Endothelial cell of umbilical vein (primary cell): Measurements from ENCODE around the gene F8. TPM values are rescaled to one million over a fixed set of nuclear protein-coding genes. Genes with fewer than 3 reads are reported as not detected.

Source experiments
- BruUV-seq: library from RNA; stranded (reverse); fragments of 400-500 nt; replicated peaks from 2 replicates; lab custom pipeline; 2021; lab: Mats Ljungman, UMichigan
- CTCF ChIA-PET: fragments of 300-600, 350-600 bp; sonication (Branson Sonifier 250); formaldehyde crosslinking; loops from one replicate; lab custom pipeline; 2021; ENCODE audit warnings: antibody characterized with exemption, inconsistent platforms; lab: Charles Lee
- POLR2A ChIA-PET: fragments of 300-600, 350-600 bp; sonication (Branson Sonifier 250); formaldehyde crosslinking; loops from one replicate; lab custom pipeline; 2021; ENCODE audit warnings: antibody characterized with exemption, inconsistent platforms; lab: Charles Lee
- DNase-seq: peaks from one replicate; pipeline ENCODE4 v3.0.0-alpha.2; 2011; ENCODE audit warnings: low read depth, low spot score
- FAIRE-seq: peaks from 2 replicates; lab custom pipeline; 2011; peaks lifted over from hg19 to GRCh38; lab: Jason Lieb, UNC
- H2AFZ ChIP-seq: 2 replicates; pipeline ENCODE4 v1.6.0; 2012; ENCODE audit warnings: low read depth, low read length, control low read depth, inconsistent platforms
- H3K27ac ChIP-seq: 2 replicates; pipeline ENCODE4 v1.5.1; 2011; ENCODE audit warnings: low read depth, mild to moderate bottlenecking, control low read depth, low read length, moderate library complexity; ENCODE audit not compliant: insufficient read depth
- H3K27me3 ChIP-seq, 2 experiments: 2 replicates each; pipeline versions ENCODE4 v1.6.0 to v1.6.1; 2011; ENCODE audit warnings: low read length in 2 of 2, mixed read lengths in 1 of 2; ENCODE audit not compliant: control insufficient read depth in 2 of 2, insufficient read depth in 2 of 2
- H3K36me3 ChIP-seq, 2 experiments: 2 replicates in 1 of 2; 3 replicates in 1 of 2; pipeline ENCODE4 v1.5.1; 2011; ENCODE audit warnings: low read length in 2 of 2, mild to moderate bottlenecking in 1 of 2, moderate library complexity in 1 of 2; ENCODE audit not compliant: control insufficient read depth in 2 of 2, insufficient read depth in 2 of 2; ENCODE audit errors: extremely low read depth in 1 of 2
- H3K4me1 ChIP-seq: 3 replicates; pipeline ENCODE4 v1.5.1; 2011; ENCODE audit warnings: mild to moderate bottlenecking, low read length; ENCODE audit not compliant: control insufficient read depth, insufficient read depth; ENCODE audit errors: extremely low read depth
- H3K4me2 ChIP-seq: 2 replicates; pipeline ENCODE4 v1.6.1; 2011; ENCODE audit warnings: low read length, control low read depth, mixed read lengths; ENCODE audit not compliant: insufficient read depth
- H3K4me3 ChIP-seq, 3 experiments: fragments of 200-600 bp in 1 of 3; sonication (generic), shearing (Covaris generic) in 1 of 3; replicated peaks in 1 of 3; 2 replicates each; pipeline ENCODE4 v1.5.1; 2011 to 2016; ENCODE audit warnings: control low read depth in 3 of 3, low read length in 3 of 3, mild to moderate bottlenecking in 2 of 3, inconsistent platforms in 1 of 3, low read depth in 1 of 3, moderate library complexity in 1 of 3; ENCODE audit not compliant: insufficient read depth in 1 of 3
- H3K79me2 ChIP-seq: 2 replicates; pipeline ENCODE4 v1.6.0; 2012; ENCODE audit warnings: low read length, inconsistent platforms; ENCODE audit not compliant: control insufficient read depth, insufficient read depth
- H3K9ac ChIP-seq: replicated peaks from 2 replicates; pipeline ENCODE3; 2011; ENCODE audit warnings: low read length, control low read depth; ENCODE audit not compliant: insufficient read depth; ENCODE audit errors: extremely low read depth
- H3K9me1 ChIP-seq: replicated peaks from 3 replicates; pipeline ENCODE4 v1.6.0; 2011; ENCODE audit warnings: mild to moderate bottlenecking, low read length; ENCODE audit not compliant: control insufficient read depth, insufficient read depth; ENCODE audit errors: extremely low read depth
- H3K9me3 ChIP-seq: replicated peaks from 2 replicates; pipeline ENCODE4 v1.5.1; 2012; ENCODE audit warnings: low read length, inconsistent platforms; ENCODE audit not compliant: control insufficient read depth, insufficient read depth
- H4K20me1 ChIP-seq: replicated peaks from 2 replicates; pipeline ENCODE3; 2011; ENCODE audit warnings: mild to moderate bottlenecking, low read length; ENCODE audit not compliant: control insufficient read depth, insufficient read depth; ENCODE audit errors: extremely low read depth
- CTCF ChIP-seq, 2 donors: IDR thresholded peaks; 1 replicate in 1 of 2; 2 replicates in 1 of 2; pipeline ENCODE4 v1.5.1; 2011; ENCODE audit warnings: low read length in 2 of 2, mild to moderate bottlenecking in 2 of 2, moderate library complexity in 2 of 2, control low read depth in 1 of 2, inconsistent platforms in 1 of 2, low read depth in 1 of 2; ENCODE audit not compliant: insufficient read depth in 1 of 2; ENCODE audit errors: extremely low read depth in 1 of 2
- EZH2 ChIP-seq: IDR thresholded peaks from 2 replicates; pipeline ENCODE4 v1.6.1; 2012; ENCODE audit warnings: borderline replicate concordance, low read depth, mild to moderate bottlenecking, moderate library complexity, low read length, inconsistent platforms; ENCODE audit not compliant: severe bottlenecking
- FOS ChIP-seq: IDR thresholded peaks from 2 replicates; pipeline ENCODE4 v1.6.1; 2011; ENCODE audit warnings: mild to moderate bottlenecking, low read length, moderate library complexity, borderline replicate concordance; ENCODE audit not compliant: insufficient read depth
- GATA2 ChIP-seq: IDR thresholded peaks from 2 replicates; pipeline ENCODE4 v1.7.0; 2011; ENCODE audit warnings: low read depth, mild to moderate bottlenecking, moderate library complexity, mixed read lengths, low read length; ENCODE audit not compliant: insufficient read length, insufficient read depth
- JUN ChIP-seq: IDR thresholded peaks from 2 replicates; pipeline ENCODE4 v1.6.1; 2011; ENCODE audit warnings: borderline replicate concordance, low read depth; ENCODE audit not compliant: insufficient read length, insufficient read depth
- MYC ChIP-seq: IDR thresholded peaks from one replicate; pipeline ENCODE4 v1.6.1; 2011; ENCODE audit warnings: mild to moderate bottlenecking, low read depth, low read length
- POLR2A ChIP-seq: IDR thresholded peaks from 2 replicates; pipeline ENCODE4 v1.6.1; 2012; ENCODE audit warnings: low read depth, mild to moderate bottlenecking, control low read depth, low read length
- POLR2AphosphoS5 ChIP-seq: IDR thresholded peaks from 2 replicates; pipeline ENCODE4 v1.6.1; 2012; ENCODE audit warnings: low read depth, mild to moderate bottlenecking, control low read depth, low read length, moderate library complexity; ENCODE audit not compliant: insufficient read depth
- dilution Hi-C: fragments of 300-500 bp; cut with MboI; formaldehyde crosslinking; loops from one replicate; pipeline ENCODE4 v1.15.0; 2019; ENCODE audit warnings: low sequenced_read_pairs; ENCODE audit not compliant: extremely low pct_ligation_motif_present
- intact Hi-C: fragments of 100-400 bp; cut with micrococcal nuclease; formaldehyde crosslinking; loops from one replicate; pipeline ENCODE4 v1.10.0; 2022
- polyA plus RNA-seq, 4 experiments: library from polyadenylated mRNA; depleted of rRNA in 3 of 4; stranded (reverse) in 3 of 4; unstranded in 1 of 4; fragments of >200 nt; gene quantifications; 2 replicates each; pipeline versions ENCODE4 v1.2.1 to v1.2.3, GENCODE V29; 2011 to 2012; ENCODE audit warnings: missing spikeins in 1 of 4
- total RNA-seq: library from RNA; stranded (reverse); gene quantifications from 2 replicates; pipeline ENCODE4 v1.2.3, GENCODE V29; 2021
- TF ChIP-seq, protein P1 (sequence below): IDR thresholded peaks from 2 replicates; pipeline ENCODE4 v1.6.1; 2011; ENCODE audit not compliant: insufficient read depth, insufficient read length

The F8 gene
- total and polyA plus RNA-seq, 2 donors (not counting 3 experiments of a cell fraction or from before 2014, with no cell fraction given), result 0.62 to 1.1 TPM

GRCh38 chrX:154799556-154800348 is 222.8 kb downstream of the F8 start:
- Histone ChIP-seq H3K4me2 (peak overlapping the region; percentile 10), H3K9ac (peak overlapping the region; percentile 11), H4K20me1 (no peaks in the 10 kb centered on the region), H2AFZ (no peak overlapping the region), H3K79me2 (peaks cover 2% of the 10 kb centered on the region), H3K4me3 (no peak overlapping the region), H3K27me3 (no peaks in the 10 kb centered on the region), H3K9me1 (no peaks in the 10 kb centered on the region), H3K4me1 (peaks cover 35% of the 10 kb centered on the region), H3K36me3 (no peaks in the 10 kb centered on the region), H3K27ac (peak overlapping the region; percentile 91), H3K9me3 (no peaks in the 10 kb centered on the region)
- FAIRE-seq (peak; percentile 94), DNase-seq (peak; percentile 91)
- intact Hi-C loops, result loop anchor here (1.0 kb wide), 1 partner anchor 37 kb away; the partner anchor contains the start of gene DKC1
- dilution Hi-C loops, result no loop called here
- ChIA-PET CTCF (interaction anchor here (0.7 to 1.5 kb wide), 3 partner anchors 16 to 118 kb away, joined by 3 to 4 read pairs (median 3); no protein-coding TSS in a partner anchor), POLR2A (no interaction called here)
- no TSS peak for BruUV-seq
- TF ChIP-seq JUN (no peak), POLR2AphosphoS5 (peak; percentile 33)
- TF ChIP-seq, protein P1, sequence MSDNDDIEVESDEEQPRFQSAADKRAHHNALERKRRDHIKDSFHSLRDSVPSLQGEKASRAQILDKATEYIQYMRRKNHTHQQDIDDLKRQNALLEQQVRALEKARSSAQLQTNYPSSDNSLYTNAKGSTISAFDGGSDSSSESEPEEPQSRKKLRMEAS, result peak; percentile 38

GRCh38 chrX:154797006-154797405 is 225.5 kb downstream of the F8 start:
- POLR2A ChIA-PET, result interaction anchor here (1.4 kb wide), 1 partner anchor 8 kb away, joined by 3 read pairs; the partner anchor contains the start of gene MPP1
- no peak overlapping the region for H3K4me2 ChIP-seq

More at GRCh38 chrX:154797006-154797405, 225.5 kb downstream of the F8 start:
- DNase-seq, result no peak
- FAIRE-seq, result no peak
- H3K36me3 ChIP-seq, result no peaks in the 10 kb centered on the region
- no peak overlapping the region for H2AFZ ChIP-seq
- dilution Hi-C loops, result no loop called here
- H4K20me1 ChIP-seq, result no peaks in the 10 kb centered on the region
- no peak for TF ChIP-seq EZH2
- TF ChIP-seq MYC, result no peak
- TF ChIP-seq POLR2AphosphoS5, result no peak
- TF ChIP-seq FOS, result no peak
- no peak for TF ChIP-seq JUN
- TF ChIP-seq, protein P1, result no peak
- no peak for TF ChIP-seq GATA2
- TF ChIP-seq POLR2A, result no peak
- TF ChIP-seq CTCF (IDR thresholded peaks at IDR 0.05; ENCODE audit: extremely low read depth in 1 of 2, insufficient read depth in 1 of 2, low read depth in 1 of 2, low read length in 2 of 2), result no peak
- no peaks in the 10 kb centered on the region for H3K79me2 ChIP-seq
- H3K9ac ChIP-seq, result no peak overlapping the region
- intact Hi-C loops, result no loop called here
- H3K27ac ChIP-seq, result no peak overlapping the region
- H3K27me3 ChIP-seq, result no peaks in the 10 kb centered on the region
- CTCF ChIA-PET, result no interaction called here
- no peaks in the 10 kb centered on the region for H3K9me1 ChIP-seq
- no peaks in the 10 kb centered on the region for H3K9me3 ChIP-seq
- H3K4me1 ChIP-seq, result peaks cover 20% of the 10 kb centered on the region
- no peak overlapping the region for H3K4me3 ChIP-seq
- BruUV-seq, result no TSS peak
